UCSD-AML1 (cell line): Measurements from ENCODE around the gene DIPK2A.
A peak's percentile ranks its signal among the peaks of the same experiment; 100 is the strongest.

Experiments
- DNase-seq: peaks from one replicate; lab custom pipeline; 2025; ENCODE audit not compliant: unreplicated experiment; lab: John Stamatoyannopoulos, UW

The DIPK2A gene

GRCh38 chr3:143971359-143972154, at the start of gene DIPK2A:
DIPK2A (plus strand) TSS chr3:143971823; CDS start chr3:143972333, 510 bp downstream.
- peak; percentile 99 for DNase-seq

GRCh38 chr3:143924522-143925285, 46.9 kb upstream of the DIPK2A start:
- no peak for DNase-seq

- no peak for DNase-seq
These were observed 43.6 kb upstream of the DIPK2A start for GRCh38 chr3:143928056-143928455.

DNA sequence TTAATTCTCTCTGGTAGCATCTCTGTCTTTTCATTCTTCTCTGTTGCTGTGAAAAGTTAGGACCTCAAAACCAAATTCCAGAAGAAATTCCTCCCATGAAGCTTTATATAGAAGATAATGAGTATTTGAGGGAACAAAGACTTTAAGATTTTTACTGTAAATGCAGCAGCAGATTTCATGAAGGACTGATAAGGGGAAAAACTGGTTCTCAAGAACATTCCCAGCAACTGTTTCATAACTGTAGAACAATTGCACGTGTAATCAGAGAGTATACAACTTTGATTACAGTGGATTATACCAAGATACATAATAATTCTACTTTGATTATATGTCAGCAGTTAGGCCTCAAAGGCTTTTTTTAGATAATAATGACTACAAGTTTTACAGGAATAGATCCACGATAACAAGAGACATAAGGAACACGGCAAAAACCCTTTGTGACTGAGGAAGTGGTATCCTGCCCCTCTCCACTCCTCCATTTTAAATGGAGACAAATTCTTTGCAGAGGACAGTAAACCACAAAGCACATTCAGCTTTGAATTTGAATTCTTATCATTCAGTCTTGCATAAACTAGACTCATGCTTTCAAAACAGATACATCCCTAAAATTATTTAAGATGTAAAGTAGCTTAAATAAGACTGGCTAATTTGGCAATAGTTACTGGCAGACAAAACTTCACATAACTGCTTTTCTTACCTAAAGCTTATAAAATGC, 42.9 kb upstream of the DIPK2A start:
- DNase-seq, result no peak

GRCh38 chr3:143934791-143935190, 36.8 kb upstream of the DIPK2A start:
- DNase-seq, result no peak

DNA sequence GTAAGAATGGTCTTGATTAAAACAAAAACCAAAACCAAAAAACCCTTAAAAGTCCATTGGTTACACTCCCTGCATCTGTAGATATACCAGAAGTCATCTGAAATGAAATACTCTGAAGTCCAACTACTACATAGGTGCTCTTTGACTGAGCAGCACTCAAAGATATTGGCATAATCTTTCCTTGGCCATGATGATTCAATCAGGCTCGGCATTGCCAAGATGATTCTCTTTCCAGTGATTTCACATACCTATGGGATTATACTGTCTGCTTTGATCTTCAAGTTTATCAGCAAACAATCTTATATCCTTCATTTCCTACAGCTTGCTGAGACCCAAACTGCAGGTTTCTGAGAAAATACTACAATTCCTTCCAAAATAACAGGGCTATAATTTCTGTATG, 35.9 kb upstream of the DIPK2A start:
- DNase-seq, result no peak

DNA sequence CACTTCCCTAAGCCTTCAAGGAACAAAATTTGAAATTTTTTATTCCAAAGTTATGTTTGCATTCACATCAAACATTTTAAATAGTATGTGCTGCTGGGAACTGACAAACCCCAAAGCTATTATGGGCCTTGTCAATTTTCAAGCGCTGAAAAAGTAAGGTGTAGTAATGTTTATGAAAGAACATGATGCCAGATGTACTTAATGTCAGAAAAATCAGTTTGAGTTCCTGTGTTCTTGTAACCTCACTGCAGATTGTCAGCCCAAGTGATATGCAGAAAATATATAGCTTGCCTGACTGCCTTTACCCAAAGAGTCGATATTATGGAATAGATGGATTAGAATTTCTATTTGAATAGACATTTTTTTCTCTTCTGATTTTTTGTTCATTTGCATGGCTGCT, 20.8 kb upstream of the DIPK2A start:
- DNase-seq, result no peak

- DNase-seq, result no peak
These were observed 20.2 kb upstream of the DIPK2A start for GRCh38 chr3:143951351-143951971.

DNA sequence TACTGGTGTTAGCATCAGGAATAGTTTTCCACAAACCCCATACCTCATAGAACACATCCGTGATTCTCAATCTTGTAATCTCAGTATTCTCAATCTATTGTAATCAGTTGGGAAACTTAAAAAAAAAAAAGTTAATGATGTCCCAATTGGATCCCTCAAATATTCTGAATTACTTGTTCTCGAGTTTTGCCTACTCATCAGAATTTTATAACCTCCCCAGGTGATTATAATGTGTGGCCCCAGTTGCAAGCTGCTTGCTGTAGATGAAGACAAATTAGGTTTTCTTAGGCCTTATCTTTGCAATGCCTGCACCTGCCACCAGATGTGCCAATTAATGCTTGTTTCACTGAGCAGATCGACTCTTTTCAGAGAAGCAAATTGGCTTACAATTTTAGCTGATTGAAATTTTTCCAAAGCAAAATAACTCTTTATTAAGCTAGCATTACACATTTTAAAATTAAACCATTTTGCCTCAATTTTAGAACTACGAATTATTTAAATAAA, 19.0 kb upstream of the DIPK2A start:
- no peak for DNase-seq

DNA sequence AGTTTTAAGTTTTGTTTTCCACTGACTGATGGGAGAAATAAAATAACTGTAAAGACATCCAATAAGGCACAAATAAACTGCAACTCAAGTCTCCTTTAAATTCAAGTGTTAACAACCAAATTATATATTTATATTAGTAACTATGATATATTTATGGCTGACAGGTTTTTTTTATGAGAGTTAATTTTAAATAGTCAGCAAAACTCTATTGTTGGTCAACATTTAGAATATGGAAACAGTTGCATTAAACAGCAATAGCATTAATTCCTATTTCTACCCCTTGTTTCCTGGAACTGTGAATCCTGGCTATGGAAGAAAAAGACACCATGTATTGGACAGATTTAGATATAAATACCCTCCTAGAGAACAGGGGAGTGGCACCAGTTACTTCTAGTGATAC, 16.5 kb upstream of the DIPK2A start:
- DNase-seq, result no peak

- no peak for DNase-seq
These were observed 14.8 kb upstream of the DIPK2A start for GRCh38 chr3:143956838-143957237.

- DNase-seq, result no peak
These were observed 14.2 kb upstream of the DIPK2A start for GRCh38 chr3:143957453-143957852.

DNA sequence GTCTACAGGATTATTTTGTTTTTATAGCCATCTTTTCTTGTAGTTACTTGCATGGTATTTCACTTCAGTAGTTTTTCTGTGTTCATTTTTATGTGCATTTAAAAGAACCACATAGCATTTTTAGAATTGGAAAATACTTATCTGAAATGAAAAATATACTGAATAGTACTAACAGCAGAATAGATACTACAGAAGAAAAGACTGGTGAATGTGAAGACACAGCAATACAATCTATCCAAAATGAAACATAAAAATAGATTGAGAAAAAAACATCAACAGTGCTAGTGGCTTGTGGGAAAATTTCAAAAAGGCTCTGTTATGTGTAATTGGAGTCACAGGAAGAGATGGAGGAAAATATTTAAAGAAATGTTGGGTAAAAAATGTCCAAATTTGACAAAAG, 12.7 kb upstream of the DIPK2A start:
- no peak for DNase-seq

GRCh38 chr3:143961342-143961741, 10.3 kb upstream of the DIPK2A start:
- no peak for DNase-seq

- no peak for DNase-seq
These were observed 7.7 kb upstream of the DIPK2A start for GRCh38 chr3:143963946-143964345.

GRCh38 chr3:143970773-143971358, 757 bp upstream of the DIPK2A start:
- DNase-seq, result peak; percentile 75

DNA sequence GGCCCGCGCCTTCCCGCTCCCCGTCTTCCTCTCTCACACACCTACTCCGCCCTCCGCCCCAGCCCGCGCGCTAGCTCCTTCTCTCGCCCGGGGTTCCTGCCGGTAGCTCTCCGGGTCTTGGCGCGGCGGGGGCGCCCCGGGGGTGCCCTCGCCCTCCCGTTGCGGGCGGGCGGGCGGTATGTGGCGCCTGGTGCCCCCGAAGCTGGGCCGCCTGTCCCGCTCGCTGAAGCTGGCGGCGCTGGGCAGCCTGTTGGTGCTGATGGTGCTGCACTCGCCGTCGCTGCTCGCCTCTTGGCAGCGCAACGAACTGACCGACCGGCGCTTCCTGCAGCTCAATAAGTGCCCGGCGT, 507 bp downstream of the DIPK2A start:
- no peak for DNase-seq

- DNase-seq, result peak; percentile 74
These were observed 1.1 kb downstream of the DIPK2A start for GRCh38 chr3:143972505-143973258.

DNA sequence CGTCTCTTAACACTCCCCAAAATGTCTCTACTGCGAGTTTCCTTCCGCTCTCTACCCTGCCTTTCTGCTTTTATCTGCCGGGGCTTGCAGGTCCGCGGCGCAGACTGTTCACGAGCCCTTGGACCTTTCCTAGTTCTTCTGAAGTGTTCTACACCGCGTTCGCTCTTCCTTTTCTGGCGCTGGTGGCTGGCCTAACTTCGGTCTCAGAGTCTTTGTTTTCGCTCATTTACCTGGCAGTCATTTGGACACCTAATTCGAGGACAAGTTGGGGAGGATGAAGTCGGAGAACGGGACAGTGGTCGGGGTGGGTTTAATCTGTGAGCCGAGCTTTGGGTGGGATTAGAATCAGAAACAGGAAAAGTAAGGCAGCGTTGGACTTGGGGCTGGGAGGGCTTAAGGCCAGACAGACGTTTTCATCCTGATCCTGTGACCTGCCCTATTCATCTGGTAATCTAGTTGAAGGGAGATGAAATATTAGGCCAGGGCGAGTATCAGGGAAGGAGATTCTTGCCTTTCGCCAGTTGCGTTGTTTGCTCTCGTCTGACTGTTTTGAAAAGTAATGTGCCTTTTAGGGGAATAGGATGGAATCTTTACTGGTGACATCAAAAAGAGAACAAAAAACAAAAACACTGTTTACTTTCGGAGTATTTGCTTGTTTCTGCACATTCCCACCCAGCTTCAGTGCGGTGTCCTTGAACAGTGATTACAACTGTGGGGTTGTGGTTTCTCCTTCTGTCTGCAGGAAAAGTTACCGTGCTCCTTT, 1.8 kb downstream of the DIPK2A start:
- no peak for DNase-seq
